Type B pancreatic cell (in vitro differentiated cells): ENCODE data around the gene PHKA2. TPM values are rescaled to one million over a fixed set of nuclear protein-coding genes. Genes with fewer than 3 reads are reported as not detected.

Experiments used
- DNase-seq: peaks from one replicate; pipeline ENCODE4 v3.0.0; 2021; ENCODE audit warnings: mixed read lengths; ENCODE audit not compliant: unreplicated experiment; ENCODE audit errors: extremely low spot score
- H3K27ac Mint-ChIP-seq: 2 replicates; pipeline ENCODE4 v1.8.0; 2021; ENCODE audit warnings: mild to moderate bottlenecking, mixed read lengths
- H3K27me3 Mint-ChIP-seq: 2 replicates; pipeline ENCODE4 v1.8.0; 2021; ENCODE audit warnings: mixed read lengths
- H3K36me3 Mint-ChIP-seq: 2 replicates; pipeline ENCODE4 v1.8.0; 2021; ENCODE audit warnings: mixed read lengths
- H3K4me1 Mint-ChIP-seq: one replicate; pipeline ENCODE4 v1.8.0; 2021; ENCODE audit warnings: mixed read lengths; ENCODE audit not compliant: unreplicated experiment
- H3K4me3 Mint-ChIP-seq: 2 replicates; pipeline ENCODE4 v1.8.0; 2021; ENCODE audit warnings: mild to moderate bottlenecking, mixed read lengths
- H3K9me3 Mint-ChIP-seq: 2 replicates; pipeline ENCODE4 v1.8.0; 2021; ENCODE audit warnings: mixed read lengths
- CTCF ChIP-seq: fragments of 200-600 bp; sonication (generic); conservative IDR thresholded peaks from 2 replicates; pipeline ENCODE4 v1.5.0; 2021; ENCODE audit warnings: antibody characterized with exemption, mild to moderate bottlenecking
- total RNA-seq: library from RNA; stranded (reverse); gene quantifications from 2 replicates; pipeline ENCODE4 v1.2.1, GENCODE V29; 2021; ENCODE audit warnings: low replicate concordance

PHKA2 gene
- total RNA-seq, 1 donor from 2014 or later = 55.7 TPM

GRCh38 chrX:18944482-18944881 lies 39.4 kb downstream of the PHKA2 start:
- H3K36me3 Mint-ChIP-seq = peaks cover 12% of the 10 kb centered on the region
- no peak for DNase-seq
- H3K4me1 Mint-ChIP-seq = no peaks in the 10 kb centered on the region
- no peaks in the 10 kb centered on the region for H3K9me3 Mint-ChIP-seq
- no peak overlapping the region for H3K4me3 Mint-ChIP-seq
- TF ChIP-seq CTCF = no peak
- no peak overlapping the region for H3K27ac Mint-ChIP-seq
- H3K27me3 Mint-ChIP-seq = no peaks in the 10 kb centered on the region

- DNase-seq = no peak
- TF ChIP-seq CTCF = no peak
- peaks cover 20% of the 10 kb centered on the region for H3K36me3 Mint-ChIP-seq
- peak overlapping the region; percentile 50 for H3K27ac Mint-ChIP-seq
- H3K27me3 Mint-ChIP-seq = no peaks in the 10 kb centered on the region
- no peaks in the 10 kb centered on the region for H3K4me1 Mint-ChIP-seq
- H3K4me3 Mint-ChIP-seq = no peak overlapping the region
- H3K9me3 Mint-ChIP-seq = no peaks in the 10 kb centered on the region
Measured at GRCh38 chrX:18941896-18942295, 42.0 kb downstream of the PHKA2 start.

- peaks cover 19% of the 10 kb centered on the region for H3K36me3 Mint-ChIP-seq
- no peak for TF ChIP-seq CTCF
- no peaks in the 10 kb centered on the region for H3K4me1 Mint-ChIP-seq
- H3K9me3 Mint-ChIP-seq = no peaks in the 10 kb centered on the region
- DNase-seq = no peak
- peak overlapping the region; percentile 38 for H3K27ac Mint-ChIP-seq
- no peak overlapping the region for H3K4me3 Mint-ChIP-seq
- no peaks in the 10 kb centered on the region for H3K27me3 Mint-ChIP-seq
Measured at GRCh38 chrX:18938710-18939109, 45.2 kb downstream of the PHKA2 start.

- no peaks in the 10 kb centered on the region for H3K27me3 Mint-ChIP-seq
- no peak for TF ChIP-seq CTCF
- H3K9me3 Mint-ChIP-seq = no peaks in the 10 kb centered on the region
- H3K4me3 Mint-ChIP-seq = no peak overlapping the region
- H3K4me1 Mint-ChIP-seq = no peaks in the 10 kb centered on the region
- no peak for DNase-seq
- H3K36me3 Mint-ChIP-seq = peaks cover 18% of the 10 kb centered on the region
- H3K27ac Mint-ChIP-seq = no peak overlapping the region
Measured at GRCh38 chrX:18937173-18937572, 46.7 kb downstream of the PHKA2 start.

GRCh38 chrX:18935893-18936292 lies 48.0 kb downstream of the PHKA2 start:
- no peak for TF ChIP-seq CTCF
- H3K27ac Mint-ChIP-seq = no peak overlapping the region
- no peaks in the 10 kb centered on the region for H3K9me3 Mint-ChIP-seq
- no peak overlapping the region for H3K4me3 Mint-ChIP-seq
- H3K27me3 Mint-ChIP-seq = no peaks in the 10 kb centered on the region
- no peaks in the 10 kb centered on the region for H3K4me1 Mint-ChIP-seq
- peaks cover 15% of the 10 kb centered on the region for H3K36me3 Mint-ChIP-seq
- DNase-seq = no peak

- no peaks in the 10 kb centered on the region for H3K9me3 Mint-ChIP-seq
- no peaks in the 10 kb centered on the region for H3K27me3 Mint-ChIP-seq
- peaks cover 15% of the 10 kb centered on the region for H3K36me3 Mint-ChIP-seq
- no peak overlapping the region for H3K27ac Mint-ChIP-seq
- H3K4me3 Mint-ChIP-seq = no peak overlapping the region
- no peaks in the 10 kb centered on the region for H3K4me1 Mint-ChIP-seq
- no peak for TF ChIP-seq CTCF
- DNase-seq = no peak
Measured at GRCh38 chrX:18934708-18935107, 49.2 kb downstream of the PHKA2 start.
